A549 (cell line): ENCODE data around the gene EFCAB7. TPM values are rescaled to one million over a fixed set of nuclear protein-coding genes. Genes with fewer than 3 reads are reported as not detected.

ENCODE experiments used
- ATAC-seq, 2 experiments: fragments of 200-7000 bp in 1 of 2; fragments of >200 bp in 1 of 2; cut with Nextera tagmentation in 1 of 2; cut with Tn5 transposase in 1 of 2; 3 replicates each; pipeline versions ENCODE4 v1.8.0 to v1.9.1; 2018 to 2020; ENCODE audit warnings: mild to moderate bottlenecking in 1 of 2, moderate library complexity in 1 of 2
- CTCF ChIA-PET: fragments of 300-600 bp; sonication (Branson Sonifier 250); formaldehyde crosslinking; extraction: SDS; loops from one replicate; lab custom pipeline; 2021; ENCODE audit warnings: antibody characterized with exemption, inconsistent platforms; lab: Yijun Ruan, JAX
- POLR2A ChIA-PET: fragments of 350-600 bp; formaldehyde crosslinking; extraction: SDS; loops from one replicate; lab custom pipeline; 2021; ENCODE audit warnings: antibody characterized with exemption, inconsistent platforms; lab: Yijun Ruan, JAX
- DNase-seq, 2 experiments: peaks; one replicate each; pipeline versions ENCODE4 v3.0.0 to v3.0.0-alpha.2; 2011 to 2016; ENCODE audit warnings: low read depth in 1 of 2, low spot score in 1 of 2
- FAIRE-seq: peaks from 2 replicates; lab custom pipeline; 2011; peaks lifted over from hg19 to GRCh38; lab: Jason Lieb, UNC
- H3K27ac ChIP-seq, 2 experiments: fragments of >200 bp; sonication (Bioruptor Twin); formaldehyde crosslinking; 3 replicates each; pipeline ENCODE4 v1.5.1; 2016 to 2017
- H3K4me1 ChIP-seq: fragments of >200 bp; sonication (Bioruptor Twin); formaldehyde crosslinking; 3 replicates; pipeline ENCODE4 v1.6.1; 2016
- H3K4me2 ChIP-seq: fragments of >200 bp; sonication (Bioruptor Twin); formaldehyde crosslinking; 3 replicates; pipeline ENCODE4 v1.6.1; 2016
- H3K4me3 ChIP-seq: fragments of >200 bp; sonication (Bioruptor Twin); formaldehyde crosslinking; 3 replicates; pipeline ENCODE4 v1.5.1; 2016
- H3K9me3 ChIP-seq: fragments of >200 bp; sonication (Bioruptor Twin); formaldehyde crosslinking; 3 replicates; pipeline ENCODE4 v1.6.1; 2016
- CBX8 ChIP-seq: fragments of 200-600 bp; sonication (generic); IDR thresholded peaks from 2 replicates; pipeline ENCODE4 v1.6.1; 2016
- CEBPB ChIP-seq, 2 experiments: fragments of >200 bp in 1 of 2; sonication (Bioruptor Twin) in 1 of 2; formaldehyde crosslinking in 1 of 2; IDR thresholded peaks; 2 replicates each; pipeline ENCODE4 v1.6.1; 2012 to 2016
- ESRRA ChIP-seq: fragments of 150-350 bp; IDR thresholded peaks from 2 replicates; pipeline ENCODE4 v1.6.1; 2014; ENCODE audit warnings: mild to moderate bottlenecking, low read length, borderline replicate concordance
- JUN ChIP-seq, 2 experiments: fragments of >200 bp; sonication (Bioruptor Twin); formaldehyde crosslinking; IDR thresholded peaks; 2 replicates in 1 of 2; 3 replicates in 1 of 2; pipeline ENCODE4 v1.6.1; 2016 to 2017
- JUNB ChIP-seq: fragments of >200 bp; sonication (Bioruptor Twin); formaldehyde crosslinking; IDR thresholded peaks from 2 replicates; pipeline ENCODE4 v1.6.1; 2016
- KDM5A ChIP-seq: fragments of 200-600 bp; sonication (generic); IDR thresholded peaks from 2 replicates; pipeline ENCODE4 v1.6.1; 2016; ENCODE audit warnings: antibody characterized with exemption, mild to moderate bottlenecking
- MYC ChIP-seq: IDR thresholded peaks from 2 replicates; pipeline ENCODE4 v1.6.1; 2012; ENCODE audit warnings: mild to moderate bottlenecking, inconsistent platforms, low read length, improper control_type of control experiment, borderline replicate concordance
- NFE2L2 ChIP-seq: fragments of 150-350 bp; conservative IDR thresholded peaks from 2 replicates; pipeline ENCODE4 v1.6.1; 2014; ENCODE audit warnings: low read length
- POLR2A ChIP-seq: IDR thresholded peaks from 2 replicates; pipeline ENCODE4 v1.6.1; 2012; ENCODE audit warnings: mild to moderate bottlenecking, low read length
- RARB ChIP-seq: fragments of 250-450 bp; sonication (Bioruptor Pico); IDR thresholded peaks from 2 replicates; pipeline ENCODE4 v1.8.0; 2021; ENCODE audit warnings: mild to moderate bottlenecking, moderate library complexity
- RFX5 ChIP-seq: fragments of 450-650 bp; IDR thresholded peaks from 2 replicates; pipeline ENCODE4 v1.7.1; 2014; ENCODE audit warnings: antibody characterized with exemption, mild to moderate bottlenecking, moderate library complexity
- RNF2 ChIP-seq: fragments of 200-600 bp; sonication (generic); IDR thresholded peaks from 2 replicates; pipeline ENCODE4 v1.6.1; 2016; ENCODE audit warnings: low read depth, mild to moderate bottlenecking, antibody characterized with exemption, moderate library complexity, borderline replicate concordance
- TP53 ChIP-seq: fragments of 250-450 bp; sonication (Bioruptor Pico); IDR thresholded peaks from 2 replicates; pipeline ENCODE4 v1.5.0; 2021; ENCODE audit warnings: mild to moderate bottlenecking, moderate library complexity
- ZC3H11A ChIP-seq: fragments of 450-650 bp; IDR thresholded peaks from 2 replicates; pipeline ENCODE4 v1.6.1; 2014; ENCODE audit warnings: antibody characterized with exemption, mild to moderate bottlenecking
- ZFP36 ChIP-seq: fragments of 450-650 bp; IDR thresholded peaks from 2 replicates; pipeline ENCODE4 v1.6.1; 2014; ENCODE audit warnings: borderline replicate concordance; ENCODE audit not compliant: partially characterized antibody
- ZSCAN20 ChIP-seq: fragments of 250-450 bp; sonication (Bioruptor Pico); IDR thresholded peaks from 2 replicates; pipeline ENCODE4 v1.8.0; 2022; ENCODE audit warnings: mild to moderate bottlenecking, moderate library complexity
- WGBS: methylation state at CpG from one replicate; pipeline ENCODE4 v1.1.6; 2017; ENCODE audit errors: missing lambda C conversion rate; 5-methylcytosine and 5-hydroxymethylcytosine counted together
- polyA minus RNA-seq: library from RNA; depleted of rRNA, polyadenylated mRNA; stranded (reverse); fragments of >200 nt; gene quantifications from 2 replicates; pipeline ENCODE4 v1.2.3, GENCODE V29; 2011; rRNA and poly(A)+ RNA removed
- polyA plus RNA-seq, 4 experiments: library from polyadenylated mRNA; depleted of rRNA in 3 of 4; stranded (reverse); fragments of >200 nt; fragmentation: RNase III in 1 of 4; extraction: RNeasy Plus Mini Kit Qiagen cat#74134 plus additional on column Dnase treatment in 1 of 4; gene quantifications; 2 replicates in 3 of 4; 3 replicates in 1 of 4; pipeline ENCODE4 v1.2.3, GENCODE V29; 2011 to 2017
- TF ChIP-seq, protein P1 (sequence below): IDR thresholded peaks from 2 replicates; pipeline ENCODE4 v1.6.1; 2012; ENCODE audit warnings: low read depth, borderline replicate concordance
- TF ChIP-seq, protein P2 (sequence below): IDR thresholded peaks from 2 replicates; pipeline ENCODE4 v1.6.1; 2012
- TF ChIP-seq, protein P3 (sequence below): IDR thresholded peaks from 2 replicates; pipeline ENCODE4 v1.6.1; 2012
- TF ChIP-seq, protein P4 (sequence below): fragments of 250-450 bp; sonication (Bioruptor Pico); IDR thresholded peaks from 2 replicates; pipeline ENCODE4 v1.5.0; 2020; ENCODE audit warnings: low read depth, mild to moderate bottlenecking, moderate library complexity
- TF ChIP-seq, protein P5 (sequence below): fragments of 250-450 bp; sonication (Bioruptor Pico); IDR thresholded peaks from 2 replicates; pipeline ENCODE4 v1.5.0; 2021; ENCODE audit warnings: mild to moderate bottlenecking, moderate library complexity, borderline replicate concordance

The EFCAB7 gene, protein sequence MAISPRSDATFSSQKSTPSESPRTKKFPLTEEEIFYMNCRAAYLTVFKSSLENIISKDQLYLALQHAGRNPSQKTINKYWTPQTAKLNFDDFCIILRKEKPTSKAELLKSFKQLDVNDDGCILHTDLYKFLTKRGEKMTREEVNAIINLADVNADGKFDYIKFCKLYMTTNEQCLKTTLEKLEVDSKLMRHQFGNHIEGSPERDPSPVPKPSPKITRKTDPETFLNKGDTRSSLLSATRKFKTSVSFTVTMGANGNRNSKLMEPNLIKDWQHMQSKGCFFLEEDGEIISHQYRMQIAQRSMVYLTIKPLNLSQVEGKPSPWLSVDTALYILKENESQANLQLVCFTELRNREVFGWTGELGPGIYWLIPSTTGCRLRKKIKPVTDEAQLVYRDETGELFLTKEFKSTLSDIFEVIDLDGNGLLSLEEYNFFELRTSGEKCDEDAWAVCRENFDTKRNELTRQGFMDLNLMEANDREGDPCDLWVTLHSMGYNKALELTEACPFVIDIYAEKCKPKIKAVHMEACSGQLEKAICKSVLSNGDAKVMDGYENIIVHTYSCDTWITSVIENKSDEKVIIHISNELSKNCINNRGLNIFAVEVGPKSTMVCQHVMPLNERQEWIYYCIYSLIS
- polyA plus RNA-seq (2011; rRNA removed) (4.6 and 5.6 TPM in 2 replicates), polyA plus RNA-seq (2017; fragmentation: RNase III; extraction: RNeasy Plus Mini Kit Qiagen cat#74134 plus additional on column Dnase treatment) (3.8 to 4.6 TPM (median 4.0 TPM) in 3 replicates), polyA minus RNA-seq (1.1 and 1.6 TPM in 2 replicates)
- 1.2 and 1.5 TPM in 2 replicates for polyA plus RNA-seq (2012; cell fraction: cytosol; rRNA removed)
- polyA plus RNA-seq (2012; cell fraction: nucleus; rRNA removed), result 0.88 and 1.0 TPM in 2 replicates

DNA sequence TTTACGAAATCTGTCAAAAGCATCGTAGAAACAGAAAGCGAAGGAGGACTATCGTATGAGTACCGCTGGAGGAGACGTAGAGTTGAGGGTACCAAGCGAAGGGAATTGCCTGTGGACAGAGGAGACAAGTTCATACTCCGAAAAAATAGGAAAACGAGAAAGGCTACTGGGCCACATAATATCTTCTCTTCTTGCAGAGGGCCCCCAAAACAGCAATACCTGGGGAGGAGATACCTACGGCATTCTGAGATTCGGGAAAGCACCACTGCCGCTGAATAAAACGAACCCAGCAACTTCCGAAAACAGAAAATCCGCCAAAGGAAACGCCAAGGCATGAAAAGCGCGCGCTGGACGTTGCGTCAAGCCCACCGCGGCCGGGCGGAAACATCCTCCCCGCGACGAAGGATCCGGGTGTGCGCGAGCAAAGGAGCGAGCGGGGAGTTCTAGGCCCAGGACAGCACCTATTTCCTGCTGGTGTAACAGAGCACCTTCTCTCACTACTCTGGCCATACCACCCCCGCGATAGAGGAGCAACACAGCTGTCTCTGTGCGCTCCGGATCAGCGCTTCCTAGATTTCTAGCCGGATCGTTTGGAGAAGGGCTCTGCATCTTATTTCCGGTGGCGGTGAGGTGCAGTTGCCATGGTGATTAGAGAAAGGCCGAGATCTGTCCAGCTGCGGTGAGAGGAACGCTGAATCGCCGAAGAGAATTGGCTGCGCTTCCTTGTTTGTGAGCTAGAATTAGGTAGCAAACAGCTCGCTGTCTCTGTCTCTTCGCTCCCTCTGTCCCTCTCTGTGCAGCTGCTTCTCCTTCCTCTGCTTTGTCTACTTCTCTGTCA, at the start of gene EFCAB7, which contains the start of gene ITGB3BP:
EFCAB7 (plus strand) TSS at position 635 of the 838 bp plus-strand sequence. CDS start 2,048 bp downstream, outside the sequence.
ITGB3BP (minus strand) TSS at position 335 of the 838 bp plus-strand sequence; CDS start at position 243, 92 bp downstream.
- FAIRE-seq (no peak), DNase-seq (peak; percentile 61 to 93), ATAC-seq (peak; percentile 99)
- Histone ChIP-seq H3K4me1 (peaks cover 17% of the 10 kb centered on the region; the same call in 2 of the 3 replicates), H3K4me2 (peak within 1 kb of the TSS; percentile 89), H3K4me3 (peak within 1 kb of the TSS; percentile 58), H3K9me3 (no peaks in the 10 kb centered on the region), H3K27ac (peak within 1 kb of the TSS; percentile 86 to 97)
- CTCF ChIA-PET, result interaction anchor here (0.7 to 0.8 kb wide), 2 partner anchors 14 to 16 kb away, joined by 3 read pairs; no protein-coding TSS in a partner anchor
- TF ChIP-seq ZC3H11A (peak; percentile 11; the same call in 1 of the 2 replicates), KDM5A (peak; percentile 88), CBX8 (no peak), RARB (no peak), TP53 (CRISPR knock-in tag) (peak; percentile 55; the same call in 1 of the 2 replicates), ZFP36 (peak; percentile 19), JUN (IDR thresholded peaks at IDR 0.05) (peak in 1 of 2 experiments; percentile 88; a peak in 4 of 5 replicates), NFE2L2 (no peak), RNF2 (no peak), CEBPB (IDR thresholded peaks at IDR 0.05) (peak in 1 of 2 experiments; percentile 65; a peak in 1 of 4 replicates), JUNB (no peak), RFX5 (0 out of 2 replicates have a peak, but pooled peaks have one; percentile 51), POLR2A (peak; percentile 22; the same call in 1 of the 2 replicates), ESRRA (no peak), ZSCAN20 (no peak), MYC (no peak)
- TF ChIP-seq, protein P1, sequence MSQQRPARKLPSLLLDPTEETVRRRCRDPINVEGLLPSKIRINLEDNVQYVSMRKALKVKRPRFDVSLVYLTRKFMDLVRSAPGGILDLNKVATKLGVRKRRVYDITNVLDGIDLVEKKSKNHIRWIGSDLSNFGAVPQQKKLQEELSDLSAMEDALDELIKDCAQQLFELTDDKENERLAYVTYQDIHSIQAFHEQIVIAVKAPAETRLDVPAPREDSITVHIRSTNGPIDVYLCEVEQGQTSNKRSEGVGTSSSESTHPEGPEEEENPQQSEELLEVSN, result peak; percentile 89
- TF ChIP-seq, protein P2, sequence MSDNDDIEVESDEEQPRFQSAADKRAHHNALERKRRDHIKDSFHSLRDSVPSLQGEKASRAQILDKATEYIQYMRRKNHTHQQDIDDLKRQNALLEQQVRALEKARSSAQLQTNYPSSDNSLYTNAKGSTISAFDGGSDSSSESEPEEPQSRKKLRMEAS, result peak; percentile 93
- TF ChIP-seq, protein P3, sequence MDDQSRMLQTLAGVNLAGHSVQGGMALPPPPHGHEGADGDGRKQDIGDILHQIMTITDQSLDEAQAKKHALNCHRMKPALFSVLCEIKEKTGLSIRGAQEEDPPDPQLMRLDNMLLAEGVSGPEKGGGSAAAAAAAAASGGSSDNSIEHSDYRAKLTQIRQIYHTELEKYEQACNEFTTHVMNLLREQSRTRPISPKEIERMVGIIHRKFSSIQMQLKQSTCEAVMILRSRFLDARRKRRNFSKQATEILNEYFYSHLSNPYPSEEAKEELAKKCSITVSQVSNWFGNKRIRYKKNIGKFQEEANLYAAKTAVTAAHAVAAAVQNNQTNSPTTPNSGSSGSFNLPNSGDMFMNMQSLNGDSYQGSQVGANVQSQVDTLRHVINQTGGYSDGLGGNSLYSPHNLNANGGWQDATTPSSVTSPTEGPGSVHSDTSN, result peak; percentile 61; the same call in 1 of the 2 replicates
- TF ChIP-seq, protein P4, sequence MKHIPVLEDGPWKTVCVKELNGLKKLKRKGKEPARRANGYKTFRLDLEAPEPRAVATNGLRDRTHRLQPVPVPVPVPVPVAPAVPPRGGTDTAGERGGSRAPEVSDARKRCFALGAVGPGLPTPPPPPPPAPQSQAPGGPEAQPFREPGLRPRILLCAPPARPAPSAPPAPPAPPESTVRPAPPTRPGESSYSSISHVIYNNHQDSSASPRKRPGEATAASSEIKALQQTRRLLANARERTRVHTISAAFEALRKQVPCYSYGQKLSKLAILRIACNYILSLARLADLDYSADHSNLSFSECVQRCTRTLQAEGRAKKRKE (CRISPR knock-in tag), result no peak
- TF ChIP-seq, protein P5, sequence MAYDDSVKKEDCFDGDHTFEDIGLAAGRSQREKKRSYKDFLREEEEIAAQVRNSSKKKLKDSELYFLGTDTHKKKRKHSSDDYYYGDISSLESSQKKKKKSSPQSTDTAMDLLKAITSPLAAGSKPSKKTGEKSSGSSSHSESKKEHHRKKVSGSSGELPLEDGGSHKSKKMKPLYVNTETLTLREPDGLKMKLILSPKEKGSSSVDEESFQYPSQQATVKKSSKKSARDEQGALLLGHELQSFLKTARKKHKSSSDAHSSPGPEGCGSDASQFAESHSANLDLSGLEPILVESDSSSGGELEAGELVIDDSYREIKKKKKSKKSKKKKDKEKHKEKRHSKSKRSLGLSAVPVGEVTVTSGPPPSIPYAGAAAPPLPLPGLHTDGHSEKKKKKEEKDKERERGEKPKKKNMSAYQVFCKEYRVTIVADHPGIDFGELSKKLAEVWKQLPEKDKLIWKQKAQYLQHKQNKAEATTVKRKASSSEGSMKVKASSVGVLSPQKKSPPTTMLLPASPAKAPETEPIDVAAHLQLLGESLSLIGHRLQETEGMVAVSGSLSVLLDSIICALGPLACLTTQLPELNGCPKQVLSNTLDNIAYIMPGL (CRISPR knock-in tag), result peak; percentile 74; the same call in 1 of the 2 replicates
- POLR2A ChIA-PET, result no interaction called here
- under 1% methylated on average over 35 of the region's 50 CpGs for WGBS
